Measurements from ENCODE around the gene THOC1.

The THOC1 gene

DNA sequence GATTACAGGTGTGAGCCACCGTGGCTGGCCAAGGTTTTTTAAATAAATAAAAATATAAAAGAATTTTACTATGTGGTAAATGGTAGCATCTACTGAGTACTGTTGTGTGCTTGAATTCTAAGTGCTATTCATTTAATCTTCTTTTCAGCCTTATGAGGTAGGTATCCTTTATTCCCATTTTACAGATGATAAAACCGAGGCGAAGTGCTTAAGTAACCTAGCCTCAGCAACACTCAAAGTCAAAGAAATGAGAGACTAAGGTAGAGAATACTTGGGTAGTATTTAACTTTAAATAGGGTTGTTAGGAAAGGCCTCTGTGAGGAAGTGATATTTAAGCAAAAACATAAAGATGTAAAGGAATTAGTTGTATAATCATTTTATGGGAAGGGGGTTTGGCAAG is 5.7 kb upstream of the THOC1 start:
- no peak for DNase-seq

DNA sequence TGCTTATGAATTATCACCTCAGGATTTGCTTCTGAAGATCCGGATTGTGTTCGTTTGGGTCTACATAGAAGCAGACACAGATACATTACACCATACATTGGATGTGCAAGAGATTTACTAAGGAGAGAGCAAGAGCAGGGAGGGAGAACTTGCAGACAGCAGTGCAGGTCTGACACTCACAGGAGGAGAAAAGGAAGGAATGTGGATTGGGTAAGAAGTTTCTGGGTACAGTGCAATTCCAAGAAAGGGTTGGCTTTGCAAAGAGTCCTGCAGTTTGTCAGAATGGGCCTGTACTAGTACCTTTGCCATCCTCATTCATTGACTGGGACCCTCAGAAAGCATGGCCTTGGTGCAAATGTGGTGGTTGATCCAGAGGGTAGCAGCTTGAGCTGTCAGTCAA is 4.8 kb upstream of the THOC1 start:
- no peak for DNase-seq

DNA sequence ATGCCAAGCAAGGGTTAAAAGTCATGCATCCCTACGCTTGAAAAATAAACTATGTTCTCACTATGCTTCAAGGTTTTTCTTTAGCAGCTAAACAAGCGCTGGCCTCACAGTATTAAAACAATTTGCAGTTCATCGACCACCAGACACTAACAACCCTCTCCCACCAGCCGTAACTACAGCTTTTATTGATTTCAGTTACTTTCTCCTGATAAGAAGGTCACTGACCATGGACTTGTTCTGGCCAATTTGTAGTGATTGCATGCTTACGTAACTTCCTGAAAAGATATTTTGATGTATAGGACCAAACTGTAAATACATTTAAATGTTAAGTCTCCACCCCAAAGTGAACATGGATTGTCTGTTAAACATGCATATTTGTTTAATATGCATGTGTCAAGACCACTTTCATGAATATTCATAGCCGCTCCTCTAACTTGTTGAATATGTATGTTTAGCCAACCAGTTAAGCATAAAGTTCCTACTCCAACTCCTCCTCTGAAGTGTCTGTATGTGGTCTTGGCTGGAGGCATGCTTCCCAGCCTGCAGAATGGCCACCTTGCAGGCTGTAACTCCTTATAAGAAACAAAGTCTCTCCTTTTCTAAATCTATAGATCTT is 1.7 kb upstream of the THOC1 start:
- no peak for DNase-seq

DNA sequence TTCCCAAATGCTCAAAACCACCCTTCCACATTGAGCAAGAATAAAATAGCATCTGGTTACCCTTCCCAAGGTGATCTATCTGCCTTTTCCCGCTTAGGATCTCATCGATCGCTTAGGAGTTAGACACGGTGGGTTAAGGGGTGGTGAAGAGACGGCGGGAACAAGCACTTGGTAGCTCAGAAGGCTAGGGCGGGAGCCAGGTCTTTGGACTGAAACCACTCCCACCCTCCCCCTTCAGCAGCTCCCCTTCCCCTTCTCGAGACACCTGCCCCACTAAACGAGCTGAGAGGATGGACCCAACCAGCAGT is 513 bp downstream of the THOC1 start:
- peak; percentile 44 for DNase-seq

DNA sequence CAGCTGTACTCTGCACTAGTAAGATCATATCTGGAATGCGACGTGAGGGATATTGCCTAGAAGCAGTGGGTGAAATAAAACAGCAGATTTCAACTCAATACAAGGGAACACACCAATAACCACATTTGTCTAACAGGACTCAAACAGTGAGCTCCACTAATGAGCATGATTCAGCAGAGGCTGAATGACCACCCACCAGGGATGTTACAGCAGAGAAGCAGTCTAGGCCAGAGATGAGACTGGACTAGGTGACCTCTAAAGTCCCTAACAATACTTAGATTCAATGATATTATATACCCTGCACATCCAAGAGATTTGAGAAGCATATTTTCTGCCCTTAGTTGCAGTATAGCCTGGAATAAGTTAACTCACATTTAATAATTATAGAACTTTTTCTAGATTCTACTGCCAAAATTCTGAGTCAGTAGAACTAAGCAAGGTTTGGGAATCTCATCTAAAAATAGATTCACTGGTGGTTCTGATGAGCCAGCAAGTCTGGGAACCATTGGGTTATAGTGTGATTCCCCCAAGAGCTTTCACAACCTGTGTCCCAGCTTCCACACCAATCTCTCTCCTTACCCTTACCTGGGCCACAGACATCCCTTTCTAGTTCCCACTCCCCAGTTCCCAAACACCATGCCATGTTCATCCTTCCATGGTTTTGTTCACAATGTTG is 6.3 kb downstream of the THOC1 start:
- no peak for DNase-seq

DNA sequence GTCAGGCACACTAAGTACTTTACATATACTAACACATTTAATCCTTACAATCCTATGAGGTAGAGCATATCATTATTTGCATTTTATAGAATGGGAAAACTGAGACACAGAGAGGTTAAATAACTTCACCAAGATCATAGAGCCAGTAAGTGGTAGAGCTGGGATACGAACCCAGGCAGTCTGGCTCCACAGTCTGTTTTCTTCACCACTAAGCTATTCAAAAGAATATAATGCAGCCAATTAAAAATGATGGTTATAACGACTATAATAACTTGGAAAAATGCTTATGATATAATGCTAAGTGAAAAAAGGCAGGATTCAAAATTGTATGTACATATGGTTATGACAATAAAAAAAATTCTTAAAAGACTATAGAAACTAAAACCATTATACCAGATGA is 7.3 kb downstream of the THOC1 start:
- DNase-seq = no peak

DNA sequence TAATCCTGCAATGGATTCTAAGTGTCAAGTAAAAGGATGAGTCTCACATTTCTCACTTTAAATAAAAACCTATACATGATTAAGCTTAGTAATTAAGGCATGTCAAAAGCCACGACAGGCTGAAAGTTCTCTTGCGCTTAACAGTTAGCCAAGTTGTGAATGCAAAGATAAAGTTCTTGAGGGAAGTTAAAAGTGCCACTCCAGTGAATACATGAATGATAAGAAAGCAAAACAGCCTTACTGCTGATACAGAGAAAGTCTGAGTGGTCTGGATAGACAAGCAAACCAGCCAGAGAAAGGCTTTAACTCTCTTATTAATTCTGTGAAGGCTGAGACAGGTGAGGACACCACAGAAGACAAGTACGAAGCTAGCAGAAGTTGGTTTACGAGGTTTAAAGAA is 12.7 kb downstream of the THOC1 start:
- no peak for DNase-seq

DNA sequence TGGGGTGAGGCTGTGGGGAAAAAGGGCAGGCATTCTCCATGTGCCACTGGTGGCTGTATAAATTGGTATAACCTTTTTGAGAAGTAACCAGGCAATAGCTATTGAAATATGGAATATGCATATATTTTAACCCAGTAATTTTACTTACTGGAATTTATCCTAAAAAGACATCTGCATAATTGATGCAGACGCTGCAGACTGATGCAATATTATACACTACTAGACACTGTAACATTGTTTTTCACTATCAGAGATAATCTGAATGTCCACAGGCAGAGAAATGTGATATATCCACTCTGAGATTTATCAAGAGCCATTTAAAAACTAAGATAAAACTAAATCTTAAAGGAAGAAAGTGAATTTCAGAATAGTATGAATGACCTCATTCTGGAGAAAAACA is 14.7 kb downstream of the THOC1 start:
- DNase-seq = no peak

DNA sequence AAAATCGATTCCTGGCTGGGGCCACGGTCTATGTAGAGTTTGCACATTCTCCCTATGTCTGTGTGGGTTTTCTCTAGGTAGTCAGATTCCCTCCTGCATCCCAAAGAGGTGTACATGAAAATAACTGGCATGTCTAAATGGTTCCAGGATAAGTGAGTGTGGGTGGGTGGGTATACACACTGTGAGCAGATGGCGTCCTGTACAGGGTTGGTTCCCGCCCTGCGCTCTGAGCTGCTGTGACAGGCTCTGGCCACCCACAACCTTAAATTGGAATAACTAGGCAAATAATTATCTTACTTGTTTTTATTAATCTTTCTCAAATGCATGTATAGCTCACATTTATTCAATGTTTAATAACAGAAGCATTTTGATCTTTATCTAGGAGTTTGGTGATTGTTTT is 16.3 kb downstream of the THOC1 start:
- no peak for DNase-seq

DNA sequence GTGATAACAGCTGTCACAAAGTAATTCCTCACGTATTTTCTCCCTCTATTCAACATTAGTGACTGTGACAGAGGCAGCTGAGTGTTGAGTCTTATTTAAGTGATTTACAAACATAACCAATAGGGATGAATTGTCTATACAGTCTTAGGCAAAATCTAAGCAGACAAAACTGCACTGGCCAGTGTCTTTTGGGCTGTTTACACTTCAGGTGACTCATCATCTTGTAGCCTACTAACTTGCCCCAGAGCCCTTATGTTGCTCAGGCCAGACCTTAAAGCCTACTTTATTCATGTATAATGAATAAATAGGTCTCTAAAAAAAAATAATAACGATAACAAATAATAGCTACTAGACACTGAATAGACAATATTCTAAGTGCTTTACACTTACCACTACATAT is 17.2 kb downstream of the THOC1 start:
- DNase-seq = no peak

DNA sequence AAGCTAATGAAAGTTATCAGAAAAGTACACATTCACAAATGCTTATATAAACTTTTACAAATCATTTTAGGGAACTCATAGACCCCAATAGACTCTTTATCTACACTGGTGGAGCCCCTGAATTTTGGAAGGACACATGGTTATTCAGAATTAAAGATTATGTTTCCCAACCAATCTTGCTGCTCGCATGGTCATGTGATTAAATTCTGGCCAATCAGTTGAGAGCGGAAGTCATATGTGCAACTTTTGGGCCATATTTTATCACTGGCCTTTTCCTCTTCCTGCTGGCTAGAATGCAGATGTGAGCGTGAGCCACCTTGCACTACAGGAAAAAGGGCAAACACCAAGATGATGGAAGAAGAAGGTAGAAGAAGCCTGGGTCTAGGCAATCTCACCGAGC is 19.8 kb downstream of the THOC1 start:
- DNase-seq = no peak

DNA sequence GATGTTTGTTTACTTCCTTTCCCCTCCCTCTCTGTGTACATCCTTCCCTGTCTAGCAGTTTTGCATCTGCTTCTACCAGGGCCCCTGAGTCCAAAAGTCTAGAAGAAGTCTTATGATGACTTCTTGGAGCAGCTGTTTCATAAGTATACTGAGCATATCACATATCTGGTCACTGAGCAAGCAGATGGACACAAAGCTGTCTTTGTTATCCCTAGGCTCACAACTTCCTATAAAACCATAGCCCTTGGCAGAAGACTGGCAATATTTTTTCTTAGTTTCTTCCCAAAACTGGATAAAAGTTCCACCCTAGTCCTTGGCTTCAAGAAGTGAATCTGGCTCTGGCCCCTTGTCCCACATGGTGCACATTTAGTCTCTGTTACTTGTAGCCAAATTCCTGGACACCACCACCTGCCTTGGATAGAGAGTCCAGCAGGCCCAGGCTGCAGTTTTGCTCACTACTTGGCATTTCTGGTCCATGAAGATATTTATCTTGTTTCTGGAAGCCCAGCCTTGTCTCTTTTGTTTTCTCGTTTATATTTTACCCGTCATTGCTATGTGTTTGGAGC is 22.5 kb downstream of the THOC1 start:
- DNase-seq = no peak

DNA sequence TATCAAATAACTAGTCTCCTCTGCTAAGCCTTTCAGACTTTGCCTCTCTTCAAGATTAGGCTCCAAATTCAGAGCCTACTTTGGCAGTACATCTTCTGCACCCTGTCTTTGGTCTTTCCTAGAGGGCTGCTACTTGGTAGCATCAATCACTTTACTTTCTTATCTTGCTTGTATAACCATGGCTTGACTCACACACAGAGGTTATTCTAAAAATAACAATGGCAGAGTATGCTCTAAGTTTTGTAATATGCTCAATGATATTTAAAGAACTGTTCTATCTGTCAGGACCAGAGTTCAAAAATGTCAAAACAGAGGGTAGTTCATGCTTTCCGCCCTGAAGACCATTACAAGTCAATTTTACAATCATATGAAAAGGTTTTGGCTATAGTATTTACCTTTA is 27.7 kb downstream of the THOC1 start:
- DNase-seq = no peak

DNA sequence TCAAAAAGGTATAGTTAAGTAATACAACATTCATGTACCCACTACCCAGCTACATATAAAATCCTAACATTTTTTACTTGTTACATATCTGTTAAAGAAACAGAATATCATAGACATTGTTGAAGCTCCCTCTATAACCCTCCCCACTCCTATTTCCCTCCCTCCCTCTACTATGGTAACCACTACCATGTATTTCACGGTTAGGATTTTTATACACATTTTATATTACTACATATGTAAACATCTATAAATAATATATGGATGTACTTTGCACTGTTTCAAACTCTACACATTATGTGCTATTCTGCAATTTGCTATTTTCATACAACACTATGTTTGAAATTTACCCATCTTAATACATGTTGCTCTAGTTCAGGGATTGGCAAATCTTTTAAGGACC is 36.3 kb downstream of the THOC1 start:
- no peak for DNase-seq

DNA sequence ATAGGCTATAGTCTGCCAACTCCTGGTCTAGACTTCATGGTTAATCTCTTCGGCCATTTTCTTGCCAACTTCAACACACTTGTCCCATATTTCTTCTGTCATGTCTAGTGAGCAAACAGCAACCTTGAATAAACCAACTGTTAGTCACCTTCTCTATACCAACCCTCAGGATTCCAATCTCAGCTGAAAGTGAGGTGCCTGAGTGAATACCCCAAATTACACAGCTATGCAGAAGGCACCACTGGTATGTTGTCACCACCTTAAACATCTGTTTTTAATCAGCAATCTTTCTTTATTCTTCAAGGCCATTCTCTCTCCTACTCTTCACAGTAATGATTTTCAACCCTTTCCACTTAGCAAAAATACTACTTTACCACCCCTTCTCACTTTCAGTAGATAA is 39.3 kb downstream of the THOC1 start:
- DNase-seq = no peak

DNA sequence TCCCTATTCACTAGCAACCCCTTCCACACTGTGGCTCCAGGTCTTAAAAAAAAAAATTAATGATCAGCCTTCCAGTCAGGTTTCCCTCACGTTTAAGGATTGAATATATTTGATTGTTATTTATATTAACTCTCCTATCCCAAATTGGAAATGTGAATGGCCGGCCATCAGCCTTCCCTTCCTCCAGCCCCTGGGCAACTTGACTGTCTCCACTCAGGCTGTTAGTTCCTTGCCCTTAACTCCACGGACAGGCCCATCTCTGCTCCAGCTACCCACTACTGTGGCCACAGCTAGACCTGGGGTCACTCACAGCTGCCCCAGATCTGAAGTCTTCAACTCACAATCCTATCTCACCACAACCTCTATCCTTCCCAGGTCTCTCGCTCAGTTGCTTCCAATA is 39.9 kb downstream of the THOC1 start:
- no peak for DNase-seq

DNA sequence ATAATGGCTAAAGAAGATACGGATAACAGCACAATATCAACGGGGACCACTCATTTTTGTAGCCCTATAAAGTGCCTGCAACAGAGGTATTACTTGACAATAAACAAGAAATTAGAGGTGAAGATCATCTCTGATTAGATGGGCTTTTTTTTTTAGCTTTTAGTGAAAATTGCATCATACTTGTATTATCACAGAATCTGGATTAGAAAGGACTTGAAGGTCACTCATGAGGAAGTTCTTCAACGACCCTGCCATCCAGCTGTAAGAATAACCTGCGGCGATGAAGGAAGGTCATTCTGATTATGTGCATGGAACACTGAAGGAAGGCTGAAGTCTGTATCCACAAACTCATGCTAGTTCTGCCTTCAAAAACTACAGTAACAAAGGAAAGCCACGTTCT is 40.5 kb downstream of the THOC1 start:
- DNase-seq = no peak

DNA sequence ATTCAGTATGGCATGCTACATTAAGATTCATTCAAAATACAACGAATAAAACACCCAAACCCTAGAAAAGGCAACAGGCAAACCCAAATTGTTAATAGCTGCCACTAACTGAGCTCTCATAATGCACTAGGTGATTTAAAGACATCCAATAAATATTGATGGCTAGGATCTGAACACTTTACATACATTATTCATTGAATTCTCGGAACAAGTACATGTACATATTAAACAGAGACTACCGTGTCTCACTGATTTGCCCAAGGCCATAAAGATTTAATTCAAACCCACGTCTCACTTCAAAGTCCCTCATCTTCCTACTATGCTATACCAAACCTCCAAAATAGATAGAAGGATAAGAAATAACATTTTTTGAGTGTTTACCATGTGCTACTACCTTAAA is 42.1 kb downstream of the THOC1 start:
- DNase-seq = no peak

DNA sequence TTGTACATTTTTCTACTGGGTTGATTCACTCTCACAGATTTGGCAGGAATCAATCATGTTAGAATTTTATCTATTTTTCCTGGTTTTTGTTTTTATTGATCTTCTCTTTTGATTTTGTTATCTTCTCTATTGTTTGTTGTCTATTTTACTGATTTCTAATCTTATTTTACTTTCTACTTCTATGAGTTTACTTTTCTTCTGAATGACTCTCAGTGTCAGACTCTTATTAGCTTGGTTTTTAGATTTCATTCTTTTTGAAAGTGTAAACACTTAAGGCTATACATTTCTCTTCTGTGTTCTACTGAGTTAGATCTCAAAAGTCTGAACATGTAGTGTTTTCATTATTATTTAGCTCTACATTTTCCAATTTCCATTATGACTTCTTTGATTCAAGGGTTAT is 47.1 kb downstream of the THOC1 start:
- DNase-seq = no peak

DNA sequence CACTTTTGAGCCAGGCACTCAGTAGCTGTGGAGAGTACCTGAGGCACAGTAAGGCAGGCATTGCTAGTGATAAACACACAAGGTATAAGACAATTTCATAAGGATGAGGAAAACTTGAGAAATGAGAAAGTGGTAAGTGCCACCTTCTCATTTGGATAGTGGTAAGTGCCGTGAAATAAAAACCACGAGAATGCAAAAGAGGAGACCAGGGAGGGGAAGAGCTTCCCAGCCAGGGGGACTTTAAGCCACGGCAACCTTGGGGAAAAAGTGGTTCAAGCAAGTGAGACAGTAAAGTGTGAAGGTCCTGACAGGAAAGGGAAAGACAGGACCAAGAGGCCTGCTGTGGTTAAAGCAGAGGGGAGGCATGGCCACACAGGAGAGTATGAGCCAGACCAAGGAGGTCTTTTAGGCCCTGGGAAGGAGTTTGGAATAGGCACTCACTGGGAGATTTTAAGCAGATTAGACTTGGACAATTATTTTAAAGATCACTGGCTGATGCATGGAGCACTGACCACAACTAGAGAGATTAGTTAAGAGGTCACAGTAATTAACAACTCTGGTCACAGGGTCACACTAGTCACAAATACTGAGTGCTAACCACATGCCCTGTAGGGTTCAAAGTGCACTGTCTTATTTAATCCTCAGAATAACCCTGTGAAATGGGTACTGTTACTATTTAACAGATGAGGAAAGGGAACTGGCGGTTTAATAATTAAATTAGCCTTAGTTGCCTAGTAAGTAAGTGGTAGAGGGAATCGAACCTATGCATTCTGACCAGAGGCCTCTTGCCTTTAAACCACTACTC is 50.1 kb downstream of the THOC1 start:
- no peak for DNase-seq

DNA sequence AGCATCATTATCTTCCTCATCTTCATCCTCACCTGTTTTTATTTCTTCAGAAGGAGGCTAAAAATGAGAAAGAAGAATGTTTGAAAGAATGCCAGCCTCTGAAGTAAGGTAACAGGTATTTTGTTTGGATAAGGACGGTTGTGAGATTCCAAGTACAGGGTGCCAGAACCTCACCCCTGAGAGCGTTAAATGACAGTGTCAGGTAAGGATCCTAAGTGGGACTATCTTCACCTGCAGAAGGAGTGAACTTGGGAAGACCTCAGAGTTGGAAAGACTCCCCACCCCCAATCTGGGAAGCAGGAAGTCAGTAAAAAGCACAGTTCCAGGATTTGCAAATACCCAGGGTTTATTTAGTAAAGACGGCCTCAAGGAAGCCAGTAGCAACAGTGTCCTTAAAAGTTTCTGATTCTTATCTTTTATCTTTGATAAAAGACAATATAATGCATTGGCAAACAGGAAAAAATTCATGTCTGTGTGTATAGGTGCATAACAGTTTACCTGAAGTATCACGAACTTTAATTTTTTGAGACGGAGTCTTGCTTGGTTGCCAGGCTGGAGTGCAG is 52.3 kb downstream of the THOC1 start:
- DNase-seq = no peak

DNA sequence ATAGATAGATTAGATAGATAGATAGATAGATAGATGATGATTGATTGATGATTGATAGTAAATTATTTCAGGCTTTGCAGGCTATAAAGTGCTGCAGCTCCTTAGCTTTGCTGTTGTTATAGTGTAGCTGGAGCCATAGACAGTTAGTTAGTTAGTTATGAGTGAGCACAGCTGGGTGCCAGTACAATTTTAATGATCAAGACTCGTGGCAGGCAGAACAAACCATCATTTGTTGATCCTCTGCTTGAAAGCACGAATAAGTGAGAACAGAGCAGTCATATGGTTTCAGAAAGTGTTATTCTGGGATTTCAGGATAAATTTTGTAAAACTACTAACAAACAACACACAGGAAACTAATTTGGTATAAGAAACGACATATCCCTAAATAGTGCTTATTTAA is 53.9 kb downstream of the THOC1 start:
- DNase-seq = no peak

DNA sequence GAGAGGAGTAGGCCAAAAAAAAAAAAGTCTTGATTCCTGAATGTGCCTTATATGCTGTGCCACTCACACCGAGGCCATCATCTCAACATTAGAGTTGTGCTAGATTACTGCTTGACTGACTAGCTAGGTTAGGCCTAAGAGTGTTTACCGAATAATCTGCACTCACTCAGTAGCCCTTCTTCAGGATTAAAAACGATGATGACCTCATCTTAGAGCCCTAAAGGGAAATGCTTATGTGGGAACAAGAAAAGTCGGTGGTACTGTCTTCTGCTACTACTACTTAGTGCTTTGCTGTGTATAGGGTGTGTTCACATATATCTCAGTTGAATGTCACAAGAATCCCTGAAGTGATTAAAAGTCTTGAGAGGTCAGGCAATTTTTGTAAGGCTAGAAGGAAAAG is 54.3 kb downstream of the THOC1 start:
- DNase-seq = no peak

DNA sequence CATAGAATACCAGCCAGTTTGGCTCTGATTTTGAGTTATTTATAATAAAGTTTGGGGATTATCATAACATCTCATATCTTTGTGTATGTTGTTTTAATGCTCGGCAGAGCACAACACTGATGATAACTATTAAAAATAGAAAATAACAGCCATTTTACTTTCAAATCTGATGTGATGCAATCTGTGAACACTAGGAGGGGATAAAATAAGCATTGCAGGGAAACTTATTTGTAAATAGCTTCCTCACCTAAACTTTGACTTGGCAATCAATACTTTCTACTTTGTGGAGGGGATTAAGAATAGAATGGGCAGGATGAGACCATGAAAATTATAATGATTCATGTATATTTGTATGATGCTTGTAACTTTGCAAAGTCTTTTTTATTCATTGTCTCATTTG is 55.1 kb downstream of the THOC1 start:
- DNase-seq = no peak

Measured in kidney glomerular epithelial cell (primary cell).